HepG2 (cell line): ENCODE results near the gene MAP3K3. TPM values are rescaled to one million over a fixed set of nuclear protein-coding genes. Genes with fewer than 3 reads are reported as not detected.

Source experiments
- CBX5 ChIP-seq: sonication (generic); formaldehyde crosslinking; IDR thresholded peaks from 2 replicates; pipeline ENCODE4 v1.4.0; 2020; ENCODE audit warnings: missing genetic modification reagents, borderline replicate concordance
- CHD2 ChIP-seq: IDR thresholded peaks from 2 replicates; pipeline ENCODE4 v1.6.1; 2011; ENCODE audit warnings: low read depth, low read length, improper control_type of control experiment
- FOSL2 ChIP-seq: sonication (generic); formaldehyde crosslinking; IDR thresholded peaks from 2 replicates; pipeline ENCODE4 v1.4.0; 2020; ENCODE audit warnings: missing genetic modification reagents
- HMG20A ChIP-seq: IDR thresholded peaks from 2 replicates; pipeline ENCODE4 v1.6.1; 2016; ENCODE audit warnings: borderline replicate concordance
- HNF4A ChIP-seq: sonication (generic); formaldehyde crosslinking; IDR thresholded peaks from 2 replicates; pipeline ENCODE4 v1.4.0; 2020; ENCODE audit warnings: missing genetic modification reagents
- KDM6A ChIP-seq: IDR thresholded peaks from 2 replicates; pipeline ENCODE4 v1.6.1; 2016; ENCODE audit warnings: low read depth
- KLF13 ChIP-seq: sonication (generic); formaldehyde crosslinking; IDR thresholded peaks from 2 replicates; pipeline ENCODE4 v1.4.0; 2020; ENCODE audit warnings: mild to moderate bottlenecking, missing genetic modification reagents
- LCORL ChIP-seq, 2 experiments: fragments of 450-650 bp in 1 of 2; sonication (generic) in 1 of 2; formaldehyde crosslinking in 1 of 2; IDR thresholded peaks; 2 replicates each; pipeline versions ENCODE4 v1.5.0 to v1.6.1; 2017 to 2020; ENCODE audit warnings: antibody characterized with exemption in 1 of 2, missing genetic modification reagents in 1 of 2
- MAZ ChIP-seq, 2 experiments: sonication (generic) in 1 of 2; formaldehyde crosslinking in 1 of 2; IDR thresholded peaks; 2 replicates each; pipeline versions ENCODE4 v1.5.0 to v1.6.1; 2012 to 2020; ENCODE audit warnings: low read depth in 2 of 2, mild to moderate bottlenecking in 2 of 2, borderline replicate concordance in 1 of 2, improper control_type of control experiment in 1 of 2, low read length in 1 of 2, missing genetic modification reagents in 1 of 2, moderate library complexity in 1 of 2
- NFE2L1 ChIP-seq: sonication (generic); formaldehyde crosslinking; IDR thresholded peaks from 2 replicates; pipeline ENCODE4 v1.4.0; 2020; ENCODE audit warnings: missing genetic modification reagents, mild to moderate bottlenecking, borderline replicate concordance
- PHF5A ChIP-seq: IDR thresholded peaks from one replicate; pipeline ENCODE4 v1.6.1; 2018; ENCODE audit warnings: low read depth, missing genetic modification reagents; ENCODE audit not compliant: unreplicated experiment
- SOX5 ChIP-seq: IDR thresholded peaks from 2 replicates; pipeline ENCODE4 v1.6.1; 2016; ENCODE audit warnings: borderline replicate concordance
- THAP7 ChIP-seq: sonication (generic); formaldehyde crosslinking; IDR thresholded peaks from 2 replicates; pipeline ENCODE4 v1.8.1; 2023; ENCODE audit warnings: mild to moderate bottlenecking, missing genetic modification reagents
- ZKSCAN5 ChIP-seq: sonication (generic); formaldehyde crosslinking; IDR thresholded peaks from 2 replicates; pipeline ENCODE4 v1.5.1; 2020; ENCODE audit warnings: mild to moderate bottlenecking, missing genetic modification reagents
- ZNF121 ChIP-seq: sonication (generic); formaldehyde crosslinking; IDR thresholded peaks from 2 replicates; pipeline ENCODE4 v1.5.0; 2020; ENCODE audit warnings: mild to moderate bottlenecking, missing genetic modification reagents
- ZNF280B ChIP-seq: sonication (generic); formaldehyde crosslinking; IDR thresholded peaks from 2 replicates; pipeline ENCODE4 v1.5.0; 2020; ENCODE audit warnings: missing genetic modification reagents, mild to moderate bottlenecking, borderline replicate concordance
- ZNF354B ChIP-seq: sonication (generic); formaldehyde crosslinking; IDR thresholded peaks from 2 replicates; pipeline ENCODE4 v1.8.0; 2022; ENCODE audit warnings: mild to moderate bottlenecking, missing genetic modification reagents
- ZNF788 ChIP-seq: sonication (generic); formaldehyde crosslinking; IDR thresholded peaks from 2 replicates; pipeline ENCODE4 v1.5.0; 2020; ENCODE audit warnings: mild to moderate bottlenecking, missing genetic modification reagents, borderline replicate concordance
- ZNF878 ChIP-seq: sonication (generic); formaldehyde crosslinking; IDR thresholded peaks from 2 replicates; pipeline ENCODE4 v1.8.1; 2023; ENCODE audit warnings: mild to moderate bottlenecking, missing genetic modification reagents, moderate library complexity
- polyA plus RNA-seq, 8 experiments: library from polyadenylated mRNA; depleted of rRNA in 3 of 8; stranded (reverse) in 7 of 8; unstranded in 1 of 8; fragments of >200 nt; fragmentation: Illumina TruSeq in 4 of 8; extraction: Trizol in 4 of 8; gene quantifications; 2 replicates each; pipeline versions ENCODE4 v1.2.1 to v1.2.3, GENCODE V29; 2011 to 2016; ENCODE audit warnings: low read depth in 4 of 8, missing spikeins in 1 of 8, mixed read lengths in 1 of 8; ENCODE audit not compliant: insufficient read depth in 1 of 8
- total RNA-seq, 5 experiments: library from RNA; depleted of rRNA; stranded (reverse); fragments of >200 nt; fragmentation: Illumina TruSeq; extraction: Trizol; gene quantifications; 2 replicates each; pipeline ENCODE4 v1.2.3, GENCODE V29; 2016; ENCODE audit warnings: low read depth in 1 of 5
- TF ChIP-seq, protein P1 (sequence below): sonication (generic); formaldehyde crosslinking; IDR thresholded peaks from 2 replicates; pipeline ENCODE4 v1.4.0; 2020; ENCODE audit warnings: missing genetic modification reagents
- TF ChIP-seq, protein P2 (sequence below): sonication (generic); formaldehyde crosslinking; IDR thresholded peaks from 2 replicates; pipeline ENCODE4 v1.4.0; 2020; ENCODE audit warnings: missing genetic modification reagents, borderline replicate concordance

MAP3K3 gene
- total and polyA plus RNA-seq, 2 of the 13 experiments (the other 11 are each of a cell fraction or from before 2014, with no cell fraction given), result 17.7 to 21.8 TPM

GRCh38 chr17:63579633-63580032 lies 42.6 kb upstream of the MAP3K3 start (continued):
- TF ChIP-seq ZNF280B (no peak), KLF13 (CRISPR knock-in tag) (no peak), CBX5 (CRISPR knock-in tag) (0 out of 2 replicates have a peak, but pooled peaks have one; percentile 55), THAP7 (CRISPR knock-in tag) (peak; percentile 45; the same call in 1 of the 2 replicates), ZNF788 (peak; percentile 33; the same call in 1 of the 2 replicates), FOSL2 (peak; percentile 23; the same call in 1 of the 2 replicates), ZKSCAN5 (CRISPR knock-in tag) (no peak), HMG20A (CRISPR knock-in tag) (peak; percentile 22; the same call in 1 of the 2 replicates), HNF4A (CRISPR knock-in tag) (peak; percentile 84), MAZ (IDR thresholded peaks at IDR 0.05; ENCODE audit: borderline replicate concordance, low read depth, low read length) (no peak), MAZ (CRISPR knock-in tag; IDR thresholded peaks at IDR 0.05; ENCODE audit: low read depth) (peak; percentile 43; the same call in 1 of the 2 replicates), PHF5A (CRISPR knock-in tag) (peak; percentile 49), ZNF878 (CRISPR knock-in tag) (no peak), NFE2L1 (CRISPR knock-in tag) (0 out of 2 replicates have a peak, but pooled peaks have one; percentile 54), ZNF121 (CRISPR knock-in tag) (peak; percentile 79), CHD2 (no peak), LCORL (IDR thresholded peaks at IDR 0.05) (no peak), LCORL (CRISPR knock-in tag; IDR thresholded peaks at IDR 0.05) (peak; percentile 64), SOX5 (CRISPR knock-in tag) (peak; percentile 80), KDM6A (CRISPR knock-in tag) (0 out of 2 replicates have a peak, but pooled peaks have one; percentile 35), ZNF354B (no peak)
- TF ChIP-seq, protein P1, sequence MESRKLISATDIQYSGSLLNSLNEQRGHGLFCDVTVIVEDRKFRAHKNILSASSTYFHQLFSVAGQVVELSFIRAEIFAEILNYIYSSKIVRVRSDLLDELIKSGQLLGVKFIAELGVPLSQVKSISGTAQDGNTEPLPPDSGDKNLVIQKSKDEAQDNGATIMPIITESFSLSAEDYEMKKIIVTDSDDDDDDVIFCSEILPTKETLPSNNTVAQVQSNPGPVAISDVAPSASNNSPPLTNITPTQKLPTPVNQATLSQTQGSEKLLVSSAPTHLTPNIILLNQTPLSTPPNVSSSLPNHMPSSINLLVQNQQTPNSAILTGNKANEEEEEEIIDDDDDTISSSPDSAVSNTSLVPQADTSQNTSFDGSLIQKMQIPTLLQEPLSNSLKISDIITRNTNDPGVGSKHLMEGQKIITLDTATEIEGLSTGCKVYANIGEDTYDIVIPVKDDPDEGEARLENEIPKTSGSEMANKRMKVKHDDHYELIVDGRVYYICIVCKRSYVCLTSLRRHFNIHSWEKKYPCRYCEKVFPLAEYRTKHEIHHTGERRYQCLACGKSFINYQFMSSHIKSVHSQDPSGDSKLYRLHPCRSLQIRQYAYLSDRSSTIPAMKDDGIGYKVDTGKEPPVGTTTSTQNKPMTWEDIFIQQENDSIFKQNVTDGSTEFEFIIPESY (CRISPR knock-in tag), result 0 out of 2 replicates have a peak, but pooled peaks have one; percentile 7
- TF ChIP-seq, protein P2, sequence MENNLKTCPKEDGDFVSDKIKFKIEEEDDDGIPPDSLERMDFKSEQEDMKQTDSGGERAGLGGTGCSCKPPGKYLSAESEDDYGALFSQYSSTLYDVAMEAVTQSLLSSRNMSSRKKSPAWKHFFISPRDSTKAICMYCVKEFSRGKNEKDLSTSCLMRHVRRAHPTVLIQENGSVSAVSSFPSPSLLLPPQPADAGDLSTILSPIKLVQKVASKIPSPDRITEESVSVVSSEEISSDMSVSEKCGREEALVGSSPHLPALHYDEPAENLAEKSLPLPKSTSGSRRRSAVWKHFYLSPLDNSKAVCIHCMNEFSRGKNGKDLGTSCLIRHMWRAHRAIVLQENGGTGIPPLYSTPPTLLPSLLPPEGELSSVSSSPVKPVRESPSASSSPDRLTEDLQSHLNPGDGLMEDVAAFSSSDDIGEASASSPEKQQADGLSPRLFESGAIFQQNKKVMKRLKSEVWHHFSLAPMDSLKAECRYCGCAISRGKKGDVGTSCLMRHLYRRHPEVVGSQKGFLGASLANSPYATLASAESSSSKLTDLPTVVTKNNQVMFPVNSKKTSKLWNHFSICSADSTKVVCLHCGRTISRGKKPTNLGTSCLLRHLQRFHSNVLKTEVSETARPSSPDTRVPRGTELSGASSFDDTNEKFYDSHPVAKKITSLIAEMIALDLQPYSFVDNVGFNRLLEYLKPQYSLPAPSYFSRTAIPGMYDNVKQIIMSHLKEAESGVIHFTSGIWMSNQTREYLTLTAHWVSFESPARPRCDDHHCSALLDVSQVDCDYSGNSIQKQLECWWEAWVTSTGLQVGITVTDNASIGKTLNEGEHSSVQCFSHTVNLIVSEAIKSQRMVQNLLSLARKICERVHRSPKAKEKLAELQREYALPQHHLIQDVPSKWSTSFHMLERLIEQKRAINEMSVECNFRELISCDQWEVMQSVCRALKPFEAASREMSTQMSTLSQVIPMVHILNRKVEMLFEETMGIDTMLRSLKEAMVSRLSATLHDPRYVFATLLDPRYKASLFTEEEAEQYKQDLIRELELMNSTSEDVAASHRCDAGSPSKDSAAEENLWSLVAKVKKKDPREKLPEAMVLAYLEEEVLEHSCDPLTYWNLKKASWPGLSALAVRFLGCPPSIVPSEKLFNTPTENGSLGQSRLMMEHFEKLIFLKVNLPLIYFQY, result 0 out of 2 replicates have a peak, but pooled peaks have one; percentile 48
